Hepatocyte (in vitro differentiated cells): Measurements from ENCODE around the gene PPEF1. TPM values are rescaled to one million over a fixed set of nuclear protein-coding genes. Genes with fewer than 3 reads are reported as not detected.

Experiments used
- DNase-seq: peaks from one replicate; pipeline ENCODE4 v3.0.0-alpha.2; 2016; ENCODE audit warnings: low spot score
- H2AFZ ChIP-seq: fragments of 200-600 bp; sonication (generic); 2 replicates; pipeline ENCODE4 v1.6.0; 2016; ENCODE audit warnings: antibody characterized with exemption, mild to moderate bottlenecking
- H3K27ac ChIP-seq: fragments of 200-600 bp; sonication (generic); 2 replicates; pipeline ENCODE4 v1.5.1; 2016; ENCODE audit warnings: mild to moderate bottlenecking
- H3K27me3 ChIP-seq: fragments of 200-600 bp; sonication (generic); 2 replicates; pipeline ENCODE4 v1.6.1; 2016
- H3K36me3 ChIP-seq: fragments of 200-600 bp; sonication (generic); replicated peaks from 2 replicates; pipeline ENCODE4 v1.5.1; 2016; ENCODE audit warnings: low read depth; ENCODE audit not compliant: insufficient read depth
- H3K4me1 ChIP-seq: fragments of 200-600 bp; sonication (generic); 2 replicates; pipeline ENCODE4 v1.5.1; 2016; ENCODE audit warnings: mild to moderate bottlenecking, moderate library complexity; ENCODE audit not compliant: insufficient read depth
- H3K4me2 ChIP-seq: fragments of 200-600 bp; sonication (generic); 2 replicates; pipeline ENCODE4 v1.6.0; 2016
- H3K4me3 ChIP-seq: fragments of 200-600 bp; sonication (generic); 2 replicates; pipeline ENCODE4 v1.5.1; 2016; ENCODE audit warnings: mild to moderate bottlenecking
- H3K79me2 ChIP-seq: fragments of 200-600 bp; sonication (generic); 2 replicates; pipeline ENCODE4 v1.6.0; 2017; ENCODE audit warnings: mild to moderate bottlenecking
- H3K9me2 ChIP-seq: fragments of 200-600 bp; sonication (generic); replicated peaks from 2 replicates; pipeline ENCODE4 v1.6.0; 2017; ENCODE audit warnings: mild to moderate bottlenecking; ENCODE audit not compliant: insufficient read depth
- H3K9me3 ChIP-seq: fragments of 200-600 bp; sonication (generic); 2 replicates; pipeline ENCODE4 v1.5.1; 2016; ENCODE audit warnings: low read depth, mild to moderate bottlenecking
- H4K20me1 ChIP-seq: fragments of 200-600 bp; sonication (generic); 2 replicates; pipeline ENCODE4 v1.6.0; 2016; ENCODE audit warnings: mild to moderate bottlenecking; ENCODE audit not compliant: insufficient read depth, poor library complexity, severe bottlenecking
- CTCF ChIP-seq: fragments of 200-600 bp; sonication (generic); IDR thresholded peaks from 2 replicates; pipeline ENCODE4 v1.5.1; 2016; ENCODE audit warnings: antibody characterized with exemption, mild to moderate bottlenecking; ENCODE audit not compliant: poor library complexity
- EZH2 ChIP-seq: fragments of 200-600 bp; sonication (generic); IDR thresholded peaks from 2 replicates; pipeline ENCODE4 v1.6.1; 2016; ENCODE audit warnings: antibody characterized with exemption, mild to moderate bottlenecking, borderline replicate concordance
- EZH2phosphoT487 ChIP-seq: fragments of 200-600 bp; sonication (generic); IDR thresholded peaks from one replicate; pipeline ENCODE4 v1.6.1; 2018; ENCODE audit warnings: antibody characterized with exemption, mild to moderate bottlenecking, low read depth, moderate library complexity; ENCODE audit not compliant: unreplicated experiment, severe bottlenecking
- WGBS: methylation state at CpG from one replicate; pipeline ENCODE4 v1.1.6; 2016; ENCODE audit warnings: low lambda C conversion rate; ENCODE audit errors: missing lambda C conversion rate; 5-methylcytosine and 5-hydroxymethylcytosine counted together
- polyA plus RNA-seq: library from polyadenylated mRNA; unstranded; fragments of >200 nt; fragmentation: Nextera tagmentation; extraction: Ambion mirVana; gene quantifications from 2 replicates; pipeline ENCODE4 v1.2.1, GENCODE V29; 2016
- total RNA-seq: library from RNA; depleted of rRNA; stranded (reverse); fragments of >200 nt; gene quantifications from 2 replicates; pipeline ENCODE4 v1.2.3, GENCODE V29; 2014

Gene PPEF1
- total and polyA plus RNA-seq, 2 experiments from 2014 or later = 0.22 to 3.1 TPM

GRCh38 chrX:18874560-18875255, 167.3 kb downstream of the PPEF1 start:
- Histone ChIP-seq H3K36me3 (no peaks in the 10 kb centered on the region), H3K79me2 (no peaks in the 10 kb centered on the region), H4K20me1 (no peaks in the 10 kb centered on the region), H3K4me1 (no peaks in the 10 kb centered on the region), H3K27me3 (no peaks in the 10 kb centered on the region), H2AFZ (no peak overlapping the region), H3K9me2 (no peaks in the 10 kb centered on the region), H3K27ac (no peak overlapping the region), H3K4me3 (no peak overlapping the region), H3K4me2 (no peak overlapping the region), H3K9me3 (no peaks in the 10 kb centered on the region)
- DNase-seq = peak; percentile 1
- TF ChIP-seq CTCF = no peak
- 92% methylated on average over 27 of the region's 27 CpGs for WGBS

GRCh38 chrX:18875256-18875878, 167.9 kb downstream of the PPEF1 start:
- Histone ChIP-seq H3K4me2 (no peak overlapping the region), H3K9me2 (no peaks in the 10 kb centered on the region), H3K9me3 (no peaks in the 10 kb centered on the region), H3K27me3 (no peaks in the 10 kb centered on the region), H3K4me3 (no peak overlapping the region), H4K20me1 (no peaks in the 10 kb centered on the region), H3K36me3 (no peaks in the 10 kb centered on the region), H2AFZ (no peak overlapping the region), H3K4me1 (no peaks in the 10 kb centered on the region), H3K79me2 (no peaks in the 10 kb centered on the region), H3K27ac (no peak overlapping the region)
- WGBS = 80% methylated on average over 15 of the region's 15 CpGs
- TF ChIP-seq EZH2phosphoT487 (no peak), CTCF (no peak), EZH2 (no peak)
- peak; percentile 4 for DNase-seq

GRCh38 chrX:18877469-18877868, 170.0 kb downstream of the PPEF1 start:
- no peaks in the 10 kb centered on the region for H3K79me2 ChIP-seq
- no peaks in the 10 kb centered on the region for H4K20me1 ChIP-seq
- 74% methylated on average over 7 of the region's 7 CpGs for WGBS
- no peaks in the 10 kb centered on the region for H3K9me2 ChIP-seq
- no peak overlapping the region for H3K4me2 ChIP-seq
- H3K36me3 ChIP-seq = no peaks in the 10 kb centered on the region
- H3K4me3 ChIP-seq = no peak overlapping the region
- no peak overlapping the region for H2AFZ ChIP-seq
- H3K27me3 ChIP-seq = no peaks in the 10 kb centered on the region
- no peak for TF ChIP-seq EZH2phosphoT487
- no peak for TF ChIP-seq EZH2
- no peak for TF ChIP-seq CTCF
- peak; percentile 54 for DNase-seq
- H3K27ac ChIP-seq = no peak overlapping the region
- H3K4me1 ChIP-seq = no peaks in the 10 kb centered on the region
- no peaks in the 10 kb centered on the region for H3K9me3 ChIP-seq

Other genes starting within 250 kb of the PPEF1 start
- 0.43 TPM in 1 of 2 replicates, not detected in the other for gene RS1, start 35.5 kb upstream of the PPEF1 start, total RNA-seq
- gene RS1, start 35.5 kb upstream of the PPEF1 start, polyA plus RNA-seq = not detected in 2 replicates